Right kidney (tissue), 1 donor: ENCODE measurements around the gene SLC30A1.
"Not testable (repeated sequence)": the region's sequence is repeated elsewhere in the genome, so short reads cannot be mapped to it uniquely, and the experiment has no call there.

Source experiments
- DNase-seq: peaks from one replicate; pipeline ENCODE4 v3.0.0-alpha.2; 2016

Gene SLC30A1

DNA sequence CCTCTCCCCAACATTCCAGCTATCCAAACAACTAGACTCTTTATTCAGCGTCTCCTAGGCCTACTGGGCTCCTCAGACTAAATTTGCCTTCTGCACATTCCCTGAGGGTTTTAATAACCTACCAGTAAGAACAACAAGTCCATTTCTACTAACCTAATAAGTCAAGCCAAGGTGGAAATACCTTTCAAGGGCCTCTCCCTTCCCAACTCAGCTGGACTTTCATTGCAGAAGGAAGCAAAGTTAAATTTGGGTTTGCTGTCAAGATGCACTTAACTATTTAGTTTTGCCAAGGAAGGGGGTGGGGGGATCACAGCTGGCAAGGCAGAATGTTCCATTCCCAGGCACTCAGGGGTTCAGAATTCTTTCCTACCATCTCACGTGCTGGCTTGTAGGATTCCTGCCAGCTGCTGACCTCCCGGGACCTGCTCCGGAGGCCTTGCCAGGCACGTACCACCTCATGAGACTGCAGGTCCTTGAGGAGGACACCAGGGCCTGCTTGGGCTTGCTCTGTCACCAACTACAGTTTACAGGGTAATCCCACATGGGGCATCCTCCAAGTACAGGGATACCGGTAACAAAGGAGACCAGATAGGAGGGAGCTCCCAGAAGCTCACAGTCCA lies 29.8 kb downstream of the SLC30A1 start:
- DNase-seq: no peak

- DNase-seq: no peak
These were observed 30.5 kb downstream of the SLC30A1 start for GRCh38 chr1:211548321-211549091.

GRCh38 chr1:211547710-211548109 lies 31.3 kb downstream of the SLC30A1 start:
- DNase-seq: no peak

DNA sequence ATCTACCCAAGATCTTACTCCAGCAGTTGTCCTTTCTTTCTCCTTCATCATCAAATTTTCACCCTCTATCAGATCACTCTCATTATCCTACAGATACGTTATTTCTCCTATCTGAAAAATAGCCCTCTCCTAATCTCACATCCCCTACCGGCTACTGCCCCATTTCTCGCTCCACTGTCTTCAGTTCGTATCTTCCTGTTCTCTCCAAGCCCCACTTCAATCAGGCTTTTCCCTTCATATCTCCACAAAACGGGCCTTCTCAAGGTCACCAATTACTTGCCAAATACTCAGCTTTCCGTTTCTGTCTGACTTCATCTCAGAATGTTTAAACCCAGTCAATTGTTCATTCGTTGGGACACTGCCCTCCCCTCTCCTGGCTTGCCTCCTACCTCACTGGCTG lies 32.4 kb downstream of the SLC30A1 start:
- no peak for DNase-seq

DNA sequence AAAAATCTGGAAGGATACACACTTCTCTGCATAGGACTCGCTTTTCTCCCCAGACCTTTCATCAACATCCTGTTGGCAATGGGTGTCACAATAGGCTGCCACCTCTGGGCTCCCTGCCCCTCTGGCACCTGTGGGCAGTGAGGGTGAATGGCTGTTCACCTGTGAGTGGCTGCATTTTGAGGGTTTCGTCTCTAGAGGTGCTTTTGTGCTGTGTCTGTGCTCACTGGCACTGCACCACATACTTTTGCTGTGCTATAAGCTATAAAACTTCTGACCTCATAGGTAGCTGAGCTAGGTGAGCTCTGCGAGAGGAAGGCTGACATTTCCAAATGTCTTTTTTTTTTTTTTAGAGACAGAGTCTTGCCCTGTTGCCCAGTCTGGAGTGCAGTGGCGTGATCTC lies 35.9 kb downstream of the SLC30A1 start:
- no peak for DNase-seq

DNA sequence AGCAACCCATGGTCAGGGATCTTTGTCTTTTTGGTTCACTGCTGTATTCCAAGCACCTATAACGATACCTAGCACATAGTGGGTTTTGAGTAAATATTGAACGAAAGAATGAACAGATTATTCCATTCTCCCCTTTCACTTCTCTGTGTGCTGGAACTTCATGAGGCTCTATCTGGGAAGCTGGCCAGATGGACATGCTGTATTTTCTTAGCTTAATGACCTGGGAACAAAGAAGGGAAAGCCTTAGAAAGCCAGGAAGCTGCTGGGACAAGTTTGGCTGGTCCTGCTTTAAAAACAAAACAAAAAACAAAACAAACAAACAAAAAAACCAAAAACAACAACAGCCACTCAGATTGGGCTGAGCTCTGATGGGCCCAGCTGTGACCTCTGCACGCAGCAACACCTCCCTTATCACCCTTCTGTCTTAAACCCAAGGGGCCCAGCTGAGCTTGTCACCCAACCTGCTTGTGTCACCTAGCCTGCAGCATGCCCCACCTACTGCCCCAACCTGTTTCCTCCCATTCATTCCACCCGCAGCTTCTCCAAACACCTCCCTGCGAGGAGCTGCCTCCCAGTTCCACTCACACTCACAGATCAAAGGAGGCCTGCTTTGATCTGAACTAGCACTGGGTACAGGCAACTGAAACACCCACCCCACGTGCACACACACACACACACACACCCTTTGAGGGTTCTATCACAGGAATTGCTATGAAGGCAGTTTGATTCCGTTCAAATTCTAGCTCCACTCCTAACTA lies 37.1 kb downstream of the SLC30A1 start:
- DNase-seq: peak; percentile 32

DNA sequence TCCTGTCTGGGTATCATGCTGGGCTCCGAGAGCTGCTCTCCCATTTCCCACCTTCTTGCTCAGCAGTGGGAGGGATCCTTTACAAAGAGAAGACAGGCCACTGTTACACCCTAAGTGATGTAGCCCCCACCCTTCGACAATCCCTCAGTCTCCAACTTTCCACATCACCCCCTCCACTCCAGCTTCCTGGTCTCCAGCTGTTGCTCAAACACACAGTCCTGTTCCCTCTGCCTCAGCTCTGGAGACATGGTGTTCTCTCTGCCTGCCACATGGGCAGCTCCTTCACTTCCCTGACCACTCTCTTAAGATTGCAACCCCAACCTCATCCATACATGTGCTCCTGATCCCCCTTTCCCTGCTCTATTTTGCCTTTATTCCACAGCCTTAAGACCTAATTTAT lies 37.7 kb downstream of the SLC30A1 start:
- DNase-seq: no peak

DNA sequence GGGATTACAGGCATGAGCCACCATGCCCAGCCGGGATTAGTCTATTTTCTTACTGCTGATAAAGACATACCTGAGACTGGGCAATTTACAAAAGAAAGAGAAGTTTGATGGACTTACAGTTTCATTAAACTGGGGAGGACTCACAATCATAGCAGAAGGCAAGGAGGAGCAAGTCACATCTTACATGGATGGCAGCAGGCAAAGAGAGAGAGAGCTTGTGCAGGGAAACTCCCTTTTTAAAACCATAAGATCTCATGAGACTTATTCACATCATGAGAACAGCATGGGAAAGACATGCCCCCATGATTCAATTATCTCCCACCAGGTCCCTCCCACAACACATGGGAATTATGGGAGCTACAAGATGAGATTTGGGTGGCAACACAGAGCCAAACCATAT lies 38.1 kb downstream of the SLC30A1 start:
- not testable (repeated sequence) for DNase-seq

DNA sequence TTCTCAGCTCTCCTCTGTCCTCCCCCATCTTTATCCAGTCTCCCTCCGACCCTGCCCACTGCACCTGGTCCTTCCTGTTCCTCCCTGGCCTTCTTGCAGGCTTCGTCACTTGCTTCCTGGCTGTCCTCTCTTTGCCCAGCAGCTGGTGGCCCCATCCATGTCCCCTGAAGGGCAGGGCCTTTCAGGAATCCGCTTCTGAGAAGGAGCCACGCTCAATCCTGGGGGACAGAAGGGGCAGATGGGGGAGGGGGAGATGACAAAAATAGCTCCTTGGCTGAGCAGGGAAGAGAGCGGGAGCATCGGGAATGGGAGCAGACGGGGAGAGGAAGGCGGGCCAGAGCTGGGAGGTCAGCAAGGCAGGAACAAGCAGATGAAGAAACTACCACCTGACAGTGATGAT lies 40.7 kb downstream of the SLC30A1 start:
- no peak for DNase-seq

- DNase-seq: no peak
These were observed 41.7 kb downstream of the SLC30A1 start for GRCh38 chr1:211537253-211537652.

- no peak for DNase-seq
These were observed 42.4 kb downstream of the SLC30A1 start for GRCh38 chr1:211536606-211537005.

- DNase-seq: no peak
These were observed 43.6 kb downstream of the SLC30A1 start for GRCh38 chr1:211535346-211535745.

- no peak for DNase-seq
These were observed 44.2 kb downstream of the SLC30A1 start for GRCh38 chr1:211534545-211535291.

- DNase-seq: no peak
These were observed 46.9 kb downstream of the SLC30A1 start for GRCh38 chr1:211532088-211532444.

DNA sequence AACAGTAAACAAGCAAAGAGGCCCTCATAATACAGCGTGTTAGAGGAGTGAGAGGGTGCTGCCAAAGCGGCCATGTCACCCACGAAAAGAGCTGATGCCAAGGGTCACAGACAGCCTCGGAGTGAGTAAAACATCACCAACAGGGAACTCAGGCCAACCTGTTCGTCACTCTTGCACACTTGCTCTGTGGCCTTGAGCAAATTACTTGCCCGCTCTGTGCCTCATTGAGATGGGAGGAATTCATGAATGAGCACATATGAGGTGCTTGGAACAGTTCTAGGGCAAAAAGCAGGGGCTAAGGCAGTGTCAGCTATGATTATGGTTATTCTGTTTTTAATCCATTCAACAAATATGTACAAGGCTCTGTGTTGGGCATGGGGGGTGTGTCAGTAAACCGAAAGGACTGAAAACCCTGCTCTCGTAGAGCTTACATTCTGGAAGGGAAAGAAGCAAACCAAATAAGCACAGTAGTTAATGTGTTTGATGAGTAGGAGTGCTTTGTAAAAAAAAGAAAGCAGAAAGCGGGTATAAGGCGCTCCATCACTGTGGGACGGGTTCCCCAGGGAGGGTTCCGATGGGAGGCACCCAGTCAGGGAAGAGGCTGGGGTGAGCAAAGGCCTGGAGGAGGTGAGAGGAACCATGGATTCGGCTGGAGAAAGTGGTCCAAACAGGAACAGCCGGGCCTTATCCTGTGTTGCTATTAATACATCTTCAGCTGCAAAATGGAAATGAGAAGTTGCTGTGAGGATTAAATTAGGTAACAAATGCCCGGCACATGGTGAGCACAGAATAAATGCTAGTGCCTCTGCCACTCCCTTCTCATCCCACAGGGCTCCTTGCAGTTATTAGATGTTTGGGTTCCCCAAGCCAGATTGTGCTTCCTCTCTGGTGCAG lies 47.5 kb downstream of the SLC30A1 start:
- DNase-seq: no peak

DNA sequence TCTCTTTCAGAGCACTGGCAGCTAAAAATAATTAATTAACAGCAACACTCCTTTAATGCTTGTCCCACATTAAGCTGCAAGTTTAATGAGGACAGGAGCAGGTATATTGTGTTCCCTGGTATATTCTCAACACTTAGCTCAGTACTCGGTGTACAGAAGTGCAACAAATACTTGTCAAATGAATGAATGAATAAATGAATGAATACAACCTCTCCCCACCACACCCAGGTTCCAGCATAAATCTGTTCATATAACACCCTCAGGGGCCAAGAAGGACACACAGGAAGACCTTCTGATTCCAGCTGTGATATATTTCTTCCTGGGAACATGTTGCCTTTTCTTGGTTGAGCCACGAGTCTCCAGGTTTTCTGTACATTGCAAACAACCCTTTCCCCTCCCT lies 48.9 kb downstream of the SLC30A1 start:
- DNase-seq: no peak

DNA sequence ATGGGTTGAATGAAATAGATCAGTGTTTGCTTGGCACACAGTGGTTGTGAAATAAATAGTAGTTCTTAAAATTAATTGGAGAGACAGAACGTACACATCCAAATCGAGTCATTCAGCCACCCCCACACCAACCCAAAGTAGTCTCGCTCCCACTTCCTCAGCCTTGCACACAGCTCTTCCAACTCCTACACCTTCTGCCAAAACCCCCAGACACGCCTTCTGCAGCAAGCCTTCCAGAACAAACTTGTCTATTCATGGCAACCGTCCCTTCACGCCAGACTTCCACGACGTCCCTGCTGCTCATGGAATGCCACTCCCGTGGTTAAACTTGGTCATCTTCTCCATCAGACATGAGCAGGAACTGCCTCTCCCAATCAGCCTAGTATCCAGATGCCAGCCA lies 49.5 kb downstream of the SLC30A1 start:
- no peak for DNase-seq

GRCh38 chr1:211529011-211529410 lies 50.0 kb downstream of the SLC30A1 start:
- DNase-seq: no peak

DNA sequence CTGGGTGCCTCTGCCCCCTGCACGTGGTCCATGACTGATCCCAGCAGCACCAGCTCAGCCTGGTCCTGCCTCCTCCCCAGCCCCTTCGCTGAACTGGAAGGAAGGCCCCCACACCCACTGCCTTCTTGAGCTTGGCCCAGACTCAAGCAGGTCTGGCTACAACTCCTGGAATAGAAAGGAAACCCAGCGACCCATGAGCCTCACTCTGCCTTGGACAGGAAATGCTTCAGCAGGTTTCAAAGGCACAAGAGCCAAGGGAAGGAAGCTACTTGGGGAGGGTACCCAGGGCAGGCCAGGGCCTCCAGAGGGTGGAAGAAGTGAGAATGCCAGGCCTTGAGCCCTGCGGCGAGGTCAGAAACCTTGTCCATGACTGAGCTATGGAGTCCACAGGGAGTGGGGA lies 51.1 kb downstream of the SLC30A1 start:
- no peak for DNase-seq

- no peak for DNase-seq
These were observed 52.0 kb downstream of the SLC30A1 start for GRCh38 chr1:211527006-211527405.

GRCh38 chr1:211526101-211526500 lies 52.9 kb downstream of the SLC30A1 start:
- no peak for DNase-seq
